AG04450 (cell line): ENCODE data around the gene NPHP4. TPM values are rescaled to one million over a fixed set of nuclear protein-coding genes. Genes with fewer than 3 reads are reported as not detected.

Experiments
- CTCF ChIA-PET: fragments of 300-600, 350-600 bp; formaldehyde crosslinking; extraction: SDS; loops from one replicate; lab custom pipeline; 2022; ENCODE audit warnings: antibody characterized with exemption, inconsistent platforms; lab: Charles Lee
- POLR2A ChIA-PET: fragments of 350-600 bp; formaldehyde crosslinking; extraction: SDS; loops from one replicate; lab custom pipeline; 2021; ENCODE audit warnings: antibody characterized with exemption, inconsistent platforms; lab: Yijun Ruan, JAX
- DNase-seq: peaks from one replicate; pipeline ENCODE4 v3.0.0-alpha.2; 2011; ENCODE audit warnings: low read depth, low spot score
- H3K27ac ChIP-seq: one replicate; pipeline ENCODE4 v1.5.1; 2012; ENCODE audit warnings: low read depth, low read length, control low read depth
- H3K27me3 ChIP-seq: one replicate; pipeline ENCODE4 v1.6.0; 2012; ENCODE audit warnings: low read length; ENCODE audit not compliant: control insufficient read depth, insufficient read depth
- H3K4me3 ChIP-seq: 2 replicates; pipeline ENCODE4 v1.5.1; 2011; ENCODE audit warnings: mild to moderate bottlenecking, low read depth, low read length, control low read depth
- H3K9me3 ChIP-seq: 2 replicates; pipeline ENCODE4 v1.5.1; 2012; ENCODE audit warnings: low read length; ENCODE audit not compliant: control insufficient read depth, insufficient read depth
- polyA plus RNA-seq: library from polyadenylated mRNA; depleted of rRNA; stranded (reverse); fragments of >200 nt; gene quantifications from 2 replicates; pipeline ENCODE4 v1.2.3, GENCODE V29; 2011
- TF ChIP-seq, protein P1 (sequence below): IDR thresholded peaks from 2 replicates; pipeline ENCODE4 v1.5.1; 2011; ENCODE audit warnings: low read depth, low read length, control low read depth, inconsistent platforms

NPHP4 gene
- polyA plus RNA-seq, 1 experiment, result 1.6 TPM

DNA sequence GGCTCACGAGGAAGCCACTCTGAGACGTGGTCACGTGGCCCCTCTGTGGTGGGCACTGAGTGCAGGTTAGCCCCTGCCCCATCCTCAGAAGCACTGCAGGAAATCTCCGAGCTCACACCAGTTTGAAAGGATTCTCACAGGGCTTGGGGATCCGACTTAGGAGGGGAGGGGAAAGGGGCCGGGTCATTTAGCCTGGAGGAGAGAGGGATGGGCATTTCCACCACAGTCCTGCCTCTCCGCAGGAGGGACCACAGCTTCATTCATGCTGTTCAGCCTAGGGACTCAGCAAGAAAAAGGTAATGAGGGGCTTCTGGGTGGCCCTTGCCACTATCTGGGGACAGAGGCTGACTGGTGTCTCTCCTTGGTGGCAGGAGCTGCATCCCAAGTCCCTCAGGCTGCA lies 126.5 kb downstream of the NPHP4 start:
- TF ChIP-seq, protein P1, sequence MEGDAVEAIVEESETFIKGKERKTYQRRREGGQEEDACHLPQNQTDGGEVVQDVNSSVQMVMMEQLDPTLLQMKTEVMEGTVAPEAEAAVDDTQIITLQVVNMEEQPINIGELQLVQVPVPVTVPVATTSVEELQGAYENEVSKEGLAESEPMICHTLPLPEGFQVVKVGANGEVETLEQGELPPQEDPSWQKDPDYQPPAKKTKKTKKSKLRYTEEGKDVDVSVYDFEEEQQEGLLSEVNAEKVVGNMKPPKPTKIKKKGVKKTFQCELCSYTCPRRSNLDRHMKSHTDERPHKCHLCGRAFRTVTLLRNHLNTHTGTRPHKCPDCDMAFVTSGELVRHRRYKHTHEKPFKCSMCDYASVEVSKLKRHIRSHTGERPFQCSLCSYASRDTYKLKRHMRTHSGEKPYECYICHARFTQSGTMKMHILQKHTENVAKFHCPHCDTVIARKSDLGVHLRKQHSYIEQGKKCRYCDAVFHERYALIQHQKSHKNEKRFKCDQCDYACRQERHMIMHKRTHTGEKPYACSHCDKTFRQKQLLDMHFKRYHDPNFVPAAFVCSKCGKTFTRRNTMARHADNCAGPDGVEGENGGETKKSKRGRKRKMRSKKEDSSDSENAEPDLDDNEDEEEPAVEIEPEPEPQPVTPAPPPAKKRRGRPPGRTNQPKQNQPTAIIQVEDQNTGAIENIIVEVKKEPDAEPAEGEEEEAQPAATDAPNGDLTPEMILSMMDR, result no peak
- H3K27ac ChIP-seq, result no peak overlapping the region
- no peak overlapping the region for H3K4me3 ChIP-seq
- CTCF ChIA-PET, result interaction anchor here (0.5 kb wide), 1 partner anchor 42 kb away, joined by 3 read pairs; no protein-coding TSS in a partner anchor
- no peak for DNase-seq
- POLR2A ChIA-PET, result no interaction called here
- H3K27me3 ChIP-seq, result no peaks in the 10 kb centered on the region
- H3K9me3 ChIP-seq, result peaks cover 8% of the 10 kb centered on the region

DNA sequence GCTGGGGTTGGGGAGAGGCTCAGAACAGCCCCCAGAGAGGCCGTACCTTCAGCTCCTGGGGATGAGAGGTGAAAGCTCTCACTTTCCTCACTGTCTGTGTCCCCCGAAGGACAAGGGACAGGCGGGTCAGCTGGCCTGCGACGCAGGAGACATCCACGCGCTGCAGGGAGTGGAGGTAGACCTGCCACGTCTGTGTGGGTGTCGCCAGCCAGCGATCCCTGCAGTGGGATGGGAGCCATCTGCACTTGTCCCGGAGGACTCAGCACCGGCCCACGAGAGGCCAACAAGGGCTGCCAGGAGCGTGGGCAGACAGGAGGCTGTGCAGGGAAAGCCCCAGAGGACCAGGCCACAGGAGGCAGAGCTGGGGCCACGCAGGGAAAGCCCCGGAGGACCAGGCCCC lies 127.2 kb downstream of the NPHP4 start:
- TF ChIP-seq, protein P1, result no peak
- Histone ChIP-seq H3K27me3 (no peaks in the 10 kb centered on the region), H3K9me3 (peaks cover 8% of the 10 kb centered on the region), H3K27ac (no peak overlapping the region), H3K4me3 (no peak overlapping the region)
- CTCF ChIA-PET, result no interaction called here
- no peak for DNase-seq
- POLR2A ChIA-PET, result no interaction called here

DNA sequence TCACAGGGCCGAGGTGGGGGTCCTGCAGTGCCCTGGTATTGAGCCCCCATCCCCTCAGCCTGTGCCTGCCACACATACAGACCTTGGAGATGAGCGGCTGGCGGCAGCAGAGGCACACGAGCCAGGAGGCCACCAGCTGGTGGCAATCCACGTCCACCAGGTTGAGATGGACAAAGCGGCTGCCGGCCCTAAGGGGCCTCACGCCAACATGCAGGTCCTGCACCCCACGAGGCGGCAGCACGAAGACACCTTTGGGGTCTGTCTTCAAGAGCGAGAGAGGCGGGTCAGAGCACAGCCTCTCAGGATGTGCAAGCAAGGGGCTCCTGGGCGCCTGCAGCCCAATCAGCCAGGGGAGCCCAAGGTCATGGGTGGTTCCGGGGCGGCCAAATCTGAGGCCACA lies 128.0 kb downstream of the NPHP4 start:
- Histone ChIP-seq H3K4me3 (no peak overlapping the region), H3K27me3 (no peaks in the 10 kb centered on the region), H3K9me3 (peaks cover 8% of the 10 kb centered on the region), H3K27ac (no peak overlapping the region)
- TF ChIP-seq, protein P1, result no peak
- POLR2A ChIA-PET, result no interaction called here
- no peak for DNase-seq
- CTCF ChIA-PET, result no interaction called here

DNA sequence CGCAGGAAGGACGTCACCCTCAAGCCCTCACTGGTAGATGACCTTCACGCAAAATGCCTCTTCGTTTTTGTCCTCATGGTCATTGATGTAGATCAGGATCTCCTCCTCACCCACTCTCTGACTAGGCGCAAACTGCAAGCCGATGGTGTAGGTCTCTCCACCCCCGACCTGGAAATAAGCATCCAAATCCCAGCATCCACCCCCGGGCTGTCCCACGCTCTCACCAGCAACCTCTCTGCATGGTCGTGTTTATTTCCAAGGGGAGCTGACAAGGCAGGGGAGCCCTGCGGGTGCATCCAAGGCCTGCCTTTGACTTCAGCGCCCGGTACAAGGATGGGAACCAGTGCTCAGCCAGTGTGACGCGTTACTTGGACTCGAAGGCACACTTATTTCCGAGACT lies 129.0 kb downstream of the NPHP4 start:
- H3K27ac ChIP-seq, result no peak overlapping the region
- H3K4me3 ChIP-seq, result no peak overlapping the region
- H3K27me3 ChIP-seq, result no peaks in the 10 kb centered on the region
- POLR2A ChIA-PET, result no interaction called here
- no peak for DNase-seq
- TF ChIP-seq, protein P1, result no peak
- H3K9me3 ChIP-seq, result no peaks in the 10 kb centered on the region; the same call in 1 of the 2 replicates
- CTCF ChIA-PET, result no interaction called here

DNA sequence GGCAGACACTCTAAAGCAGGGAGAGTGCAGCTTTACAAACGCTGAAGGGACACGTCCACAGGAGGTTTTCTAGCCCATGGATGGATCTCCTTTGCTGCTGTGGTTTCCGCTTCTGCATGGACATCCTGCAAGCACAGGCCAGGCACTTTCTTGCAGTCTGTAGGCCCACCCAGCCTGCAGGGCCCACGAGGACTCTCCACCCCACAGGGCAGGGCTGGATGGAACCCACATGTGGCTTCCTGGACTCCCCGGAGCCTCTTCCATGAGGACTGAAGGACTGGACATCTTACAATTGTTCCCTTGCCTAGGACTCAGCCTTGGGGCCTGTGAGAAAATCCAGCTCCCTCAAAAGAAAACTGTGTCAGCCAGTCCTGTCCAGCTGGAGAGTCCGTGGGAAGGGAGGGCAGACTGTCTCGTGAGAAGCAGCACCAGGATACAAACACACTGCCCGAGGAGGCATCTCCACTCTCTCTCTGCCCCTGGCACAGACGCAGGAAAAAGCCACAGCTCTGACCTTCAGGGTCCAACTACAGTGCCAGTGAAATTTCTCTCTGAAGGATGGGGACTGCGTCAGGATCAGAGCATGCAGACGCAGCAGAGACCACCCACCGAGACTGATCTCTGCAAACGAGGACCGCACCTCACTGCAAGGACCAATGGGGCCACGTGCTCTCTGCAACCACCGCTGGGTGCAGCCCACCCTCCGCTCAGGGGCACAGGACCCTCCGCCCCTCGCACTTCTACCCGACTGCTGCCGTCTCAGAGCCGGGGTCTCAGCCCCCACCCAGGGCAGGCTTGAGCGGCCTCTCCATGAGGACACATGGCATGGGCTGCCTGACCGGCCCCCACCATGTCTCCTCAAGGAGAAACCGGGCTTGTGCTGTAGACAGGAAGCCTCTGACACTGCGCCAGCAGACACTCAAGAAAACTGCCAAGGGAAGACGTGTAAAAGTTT lies 130.1 kb downstream of the NPHP4 start:
- no peak for DNase-seq
- Histone ChIP-seq H3K27ac (no peak overlapping the region), H3K9me3 (no peaks in the 10 kb centered on the region; the same call in 1 of the 2 replicates), H3K4me3 (no peak overlapping the region), H3K27me3 (no peaks in the 10 kb centered on the region)
- TF ChIP-seq, protein P1, result no peak
- POLR2A ChIA-PET, result no interaction called here
- CTCF ChIA-PET, result no interaction called here
